GM18517 (cell line): Measurements from ENCODE around the gene TMCC1.
A peak's percentile ranks its signal among the peaks of the same experiment; 100 is the strongest.
"Not testable (repeated sequence)": the region's sequence is repeated elsewhere in the genome, so short reads cannot be mapped to it uniquely, and the experiment has no call there.

ENCODE experiments used
- ATAC-seq: cut with Tn5 transposase; IDR thresholded peaks from one replicate; pipeline ENCODE4 v1.9.1; 2021; ENCODE audit warnings: mild to moderate bottlenecking, moderate library complexity; ENCODE audit not compliant: unreplicated experiment

Gene TMCC1

GRCh38 chr3:129690406-129690805 lies 203.1 kb downstream of the TMCC1 start:
- ATAC-seq, result peak; percentile 91

DNA sequence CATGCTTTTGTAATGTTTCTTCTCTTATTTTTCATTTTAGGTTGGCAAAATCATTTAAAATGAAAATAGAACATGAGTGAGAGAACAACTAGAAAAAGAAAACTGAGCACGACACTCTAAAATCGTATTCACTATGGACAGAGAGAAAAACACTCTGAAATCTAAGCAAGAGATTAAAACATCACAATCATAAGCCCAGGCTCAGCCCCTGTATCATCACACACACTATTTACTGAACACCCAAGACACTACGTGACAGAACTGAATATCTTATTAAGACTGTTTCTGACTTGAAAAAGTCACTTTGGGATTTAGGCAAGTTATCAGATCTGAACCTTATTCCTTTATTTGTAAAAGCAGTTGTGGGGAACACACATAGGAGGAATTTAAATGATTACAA lies 204.5 kb downstream of the TMCC1 start:
- no peak for ATAC-seq

DNA sequence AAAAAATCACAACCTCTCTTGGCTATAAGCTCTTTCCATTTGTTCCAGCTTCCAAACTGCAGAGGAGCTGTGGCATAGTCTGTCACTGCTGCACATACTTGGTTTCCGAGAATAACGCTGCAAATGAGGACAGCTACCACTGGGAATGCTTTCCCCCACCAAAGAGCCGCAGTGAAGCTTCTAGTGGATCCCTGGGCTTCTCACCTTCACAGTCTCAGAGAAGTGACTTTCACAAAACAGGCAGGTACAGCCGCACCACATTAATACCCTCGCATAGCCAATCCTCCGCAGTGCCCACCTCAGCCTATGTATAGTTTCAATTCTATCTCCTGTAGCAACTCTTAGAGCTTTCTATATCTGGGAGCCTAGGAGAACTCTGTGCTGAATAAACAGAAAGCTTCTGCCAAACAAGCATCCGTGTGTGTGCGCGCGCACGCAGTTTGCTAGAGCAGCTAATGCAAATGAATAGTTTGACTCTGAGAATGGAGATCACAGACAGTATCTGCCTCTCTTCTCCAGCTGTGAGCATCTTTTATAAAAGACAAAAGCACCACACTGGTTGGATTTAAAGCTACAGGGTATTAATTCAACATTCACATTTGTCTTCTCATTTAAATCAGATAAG lies 205.1 kb downstream of the TMCC1 start:
- ATAC-seq, result no peak

DNA sequence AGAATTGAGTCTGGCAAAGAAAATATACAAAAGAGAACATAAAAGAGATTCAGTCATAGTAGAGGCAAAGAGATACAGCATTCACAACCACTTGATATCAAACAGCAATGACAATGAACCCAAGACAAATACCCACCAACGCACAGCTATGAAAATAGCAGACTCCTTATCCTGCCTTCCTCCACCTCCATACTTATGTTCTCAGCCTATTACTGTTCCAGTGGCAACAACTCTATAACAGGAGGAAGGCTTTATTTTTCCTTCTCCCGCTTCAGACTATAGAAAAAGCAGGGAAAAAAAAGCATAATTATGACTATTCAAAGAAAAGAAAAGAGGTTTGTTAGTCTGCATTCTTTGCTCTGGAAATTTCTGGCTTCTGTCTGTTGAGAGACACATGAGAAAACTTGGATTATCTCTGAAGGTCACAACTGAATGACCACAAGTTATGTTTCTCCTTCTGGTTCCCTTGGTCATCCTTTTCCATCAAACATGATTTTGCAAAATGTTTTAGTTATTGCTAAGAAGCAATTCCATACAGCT lies 205.9 kb downstream of the TMCC1 start:
- ATAC-seq, result no peak

DNA sequence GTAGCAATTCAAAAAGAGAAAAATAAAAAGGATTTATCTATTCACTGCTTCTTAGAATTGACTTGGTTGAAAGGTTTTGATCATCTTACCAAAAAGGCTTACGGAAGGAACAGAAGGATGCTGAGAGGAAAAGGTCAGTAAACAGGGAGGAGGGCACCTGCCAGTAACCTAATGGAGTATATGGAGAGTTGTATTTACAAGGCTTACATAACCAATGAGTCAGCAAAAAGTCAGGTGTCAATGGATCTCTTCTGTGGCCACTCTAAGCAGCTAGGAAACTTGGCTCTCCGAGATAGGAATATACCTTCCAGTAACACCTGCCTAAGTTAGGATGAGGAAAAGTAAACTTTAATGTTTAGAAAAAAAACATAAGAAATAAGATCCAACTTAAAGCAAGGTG lies 206.6 kb downstream of the TMCC1 start:
- ATAC-seq, result no peak

GRCh38 chr3:129684270-129684669 lies 209.2 kb downstream of the TMCC1 start:
- ATAC-seq, result no peak

DNA sequence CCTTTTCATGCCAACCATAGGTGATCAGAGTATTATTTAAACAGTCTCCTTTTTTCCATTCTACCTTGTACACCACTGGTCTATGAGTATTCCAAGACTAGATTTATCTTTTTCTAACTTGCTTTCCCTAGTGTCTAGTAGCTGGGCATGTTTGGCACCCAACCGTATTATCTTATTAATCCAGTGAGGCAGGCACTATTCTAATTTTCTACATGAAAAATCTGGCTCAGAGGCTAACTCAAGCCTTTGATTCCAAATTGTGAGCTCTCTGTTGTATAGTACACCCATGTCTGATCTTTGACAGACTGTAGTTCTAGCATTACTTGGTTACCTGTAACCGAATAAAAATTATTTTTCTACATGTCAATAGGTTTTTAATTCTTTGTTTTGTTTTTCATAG lies 210.3 kb downstream of the TMCC1 start:
- ATAC-seq, result no peak

GRCh38 chr3:129676985-129677384 lies 216.5 kb downstream of the TMCC1 start:
- ATAC-seq, result no peak

DNA sequence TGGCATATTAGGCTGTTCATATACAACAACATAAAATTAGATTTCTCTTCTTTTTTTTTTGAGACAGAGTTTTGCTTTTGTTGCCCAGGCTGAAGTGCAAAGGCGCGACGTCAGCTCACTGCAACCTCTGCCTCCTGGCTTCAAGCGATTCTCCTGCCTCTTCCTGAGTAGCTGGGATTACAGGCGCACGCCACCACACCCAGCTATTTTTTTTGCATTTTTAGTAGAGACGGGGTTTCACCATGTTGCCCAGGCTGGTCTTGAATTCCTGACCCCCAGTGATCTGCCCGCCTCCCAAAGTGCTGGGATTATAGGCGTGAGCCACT lies 218.8 kb downstream of the TMCC1 start:
- not testable (repeated sequence) for ATAC-seq

DNA sequence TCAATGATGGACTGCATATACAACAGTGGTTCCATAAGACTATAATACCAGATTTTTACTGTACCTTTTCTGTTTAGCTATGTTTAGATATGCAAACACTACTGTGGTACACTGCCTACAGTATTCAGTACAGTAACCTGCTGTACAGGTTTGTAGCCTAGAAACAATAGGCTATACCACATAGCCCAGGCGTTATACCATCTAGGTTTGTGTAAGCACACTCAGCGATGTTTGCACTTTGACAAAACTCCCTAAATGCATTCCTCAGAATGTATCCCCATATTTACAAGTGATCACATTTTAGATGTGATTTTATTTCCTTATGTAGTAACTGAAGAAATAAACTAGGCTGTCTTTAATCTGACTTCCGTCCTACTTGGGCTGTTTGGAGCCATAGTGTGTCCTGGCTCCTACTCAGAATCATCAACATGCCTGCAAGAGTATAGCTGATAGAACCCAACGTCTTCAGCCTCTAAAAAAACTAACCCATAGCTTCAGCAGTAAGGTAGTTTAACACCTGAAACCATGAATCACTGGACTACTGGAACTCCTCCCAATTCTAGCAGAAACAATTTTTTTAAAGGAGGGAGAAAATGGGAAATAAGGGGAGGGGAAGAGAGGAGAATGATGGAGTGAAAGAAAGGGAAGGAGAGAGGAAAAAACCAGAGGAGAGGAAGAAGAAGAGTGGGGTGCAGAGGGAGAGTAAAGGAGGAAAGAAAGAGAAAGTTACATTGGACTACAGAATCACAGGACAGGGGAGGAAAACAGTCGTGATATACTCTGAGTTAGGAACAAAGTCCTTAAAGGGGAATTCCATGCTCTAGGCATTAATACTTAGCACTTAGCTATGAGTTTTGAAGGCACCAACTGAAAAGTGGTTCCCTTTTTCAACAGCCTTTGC lies 219.4 kb downstream of the TMCC1 start:
- ATAC-seq, result no peak

- no peak for ATAC-seq
Observed at GRCh38 chr3:129673012-129673411, 220.5 kb downstream of the TMCC1 start.

- peak; percentile 56 for ATAC-seq
Observed at GRCh38 chr3:129672412-129672811, 221.1 kb downstream of the TMCC1 start.

GRCh38 chr3:129665024-129665768 lies 228.3 kb downstream of the TMCC1 start:
- ATAC-seq, result no peak

- no peak for ATAC-seq
Observed at GRCh38 chr3:129663930-129664646, 229.4 kb downstream of the TMCC1 start.

GRCh38 chr3:129663045-129663446 lies 230.5 kb downstream of the TMCC1 start:
- no peak for ATAC-seq

DNA sequence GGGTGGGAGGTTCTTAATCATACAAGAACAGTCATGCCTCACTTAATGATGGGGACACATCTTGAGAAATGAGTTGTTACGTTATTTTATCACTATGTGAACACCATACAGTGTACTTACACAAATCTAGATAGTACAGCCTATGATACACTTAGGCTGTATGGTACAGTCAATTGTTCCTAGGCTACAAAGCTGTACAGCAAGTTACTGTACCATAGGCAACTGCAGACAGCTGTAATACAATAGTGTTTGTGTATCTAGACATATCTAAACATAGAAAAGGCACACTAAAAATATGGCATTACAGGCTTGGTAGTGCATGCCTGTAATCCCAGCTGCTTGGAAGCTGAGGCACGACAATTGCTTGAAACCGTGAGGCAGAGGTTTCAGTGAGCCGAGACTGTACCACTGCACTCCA lies 231.3 kb downstream of the TMCC1 start:
- ATAC-seq, result no peak

DNA sequence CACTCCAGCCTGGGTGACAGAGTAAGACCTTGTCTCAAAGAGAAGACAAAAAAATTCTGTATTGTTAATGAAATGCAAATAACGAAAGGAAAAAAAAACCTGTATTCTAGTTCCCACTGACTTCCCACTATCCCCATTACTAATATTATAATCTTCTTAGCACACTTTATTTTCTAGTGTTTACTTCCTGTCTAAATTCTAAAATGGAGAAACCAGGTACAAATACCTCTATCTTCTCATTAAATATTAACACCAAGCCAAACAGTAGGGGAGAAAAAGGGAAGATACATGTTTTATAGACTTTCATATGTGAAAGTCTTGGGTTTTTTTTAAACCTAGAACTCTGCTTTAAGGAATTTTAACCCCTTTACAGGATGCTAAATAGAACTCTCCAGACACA lies 231.7 kb downstream of the TMCC1 start:
- ATAC-seq, result no peak

GRCh38 chr3:129658110-129658843 lies 235.2 kb downstream of the TMCC1 start:
- no peak for ATAC-seq

DNA sequence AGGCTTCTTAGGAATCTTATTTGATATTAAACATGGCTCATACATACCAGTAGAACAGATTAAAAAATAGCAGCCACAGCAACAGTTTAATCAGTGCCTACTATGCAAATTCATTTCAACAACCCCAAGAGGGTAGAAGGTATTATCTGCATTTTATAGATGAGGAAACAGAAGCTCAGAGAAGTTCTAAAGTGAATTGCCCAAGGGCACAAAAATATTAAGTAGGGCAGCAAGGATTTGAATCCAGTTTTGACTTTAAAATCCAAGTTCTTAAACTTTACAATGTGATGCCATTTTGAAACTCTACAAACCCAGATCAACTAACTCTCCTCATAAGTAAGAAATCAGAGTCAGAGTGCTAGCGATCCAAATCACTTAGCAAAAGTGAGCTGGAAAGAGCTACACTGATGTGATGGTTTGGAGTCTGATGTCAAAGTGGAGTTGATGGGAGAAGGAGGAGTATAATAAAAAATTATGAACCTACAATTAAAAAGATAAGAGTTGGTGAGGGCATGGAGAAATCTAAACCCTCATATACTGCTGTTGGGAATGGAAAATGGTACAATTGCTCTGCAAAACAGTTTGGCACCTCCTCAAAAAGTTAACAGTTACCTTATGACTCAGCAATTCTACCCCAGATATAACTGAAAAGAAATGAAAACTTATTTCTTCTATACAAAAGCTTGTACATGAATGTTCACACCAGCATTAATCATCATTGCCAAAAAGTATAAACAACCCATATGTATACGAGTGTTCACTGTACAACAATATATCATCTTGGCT lies 236.1 kb downstream of the TMCC1 start:
- ATAC-seq, result no peak
